Erythroblast (primary cell): ENCODE data around the gene ARSI.
A peak's percentile ranks its signal among the peaks of the same experiment; 100 is the strongest.
"Not testable (repeated sequence)": the region's sequence is repeated elsewhere in the genome, so short reads cannot be mapped to it uniquely, and the experiment has no call there.

Source experiments
- DNase-seq, 2 experiments: peaks; one replicate each; lab custom pipeline; 2025; lab: John Stamatoyannopoulos, UW
- GATA1 ChIP-seq: IDR thresholded peaks from 2 replicates; pipeline ENCODE4 v1.6.1; 2011; ENCODE audit warnings: low read depth, mild to moderate bottlenecking, control low read depth, low read length, moderate library complexity
- POLR2A ChIP-seq: IDR thresholded peaks from 2 replicates; pipeline ENCODE4 v1.6.1; 2011; ENCODE audit warnings: mild to moderate bottlenecking, low read length

Gene ARSI

GRCh38 chr5:150253416-150254208, 49.1 kb downstream of the ARSI start:
- DNase-seq = no peak
- no peak for TF ChIP-seq POLR2A
- no peak for TF ChIP-seq GATA1

DNA sequence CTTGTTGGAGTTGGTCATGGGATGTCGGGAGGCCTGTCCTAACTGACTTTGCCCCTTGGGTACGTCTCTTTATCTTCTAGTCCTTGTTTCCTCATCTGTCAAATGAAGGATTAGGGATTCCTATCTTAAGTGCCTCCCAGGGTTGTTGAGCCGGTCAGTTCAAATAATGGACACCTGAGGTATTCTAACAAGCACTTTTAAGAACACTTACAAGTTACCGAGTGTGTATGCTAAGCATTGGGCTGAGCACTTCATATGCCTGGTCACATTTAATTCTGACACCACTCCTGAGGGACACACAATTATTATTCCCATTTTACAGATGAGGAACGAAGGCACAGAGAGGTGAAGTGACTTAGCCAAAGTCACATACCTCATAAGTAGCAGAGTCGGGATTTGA, 50.2 kb downstream of the ARSI start:
- TF ChIP-seq POLR2A (no peak), GATA1 (no peak)
- DNase-seq = no peak

GRCh38 chr5:150251504-150251903, 51.2 kb downstream of the ARSI start:
- DNase-seq = no peak
- TF ChIP-seq POLR2A = no peak
- no peak for TF ChIP-seq GATA1

GRCh38 chr5:150249744-150250143, 53.0 kb downstream of the ARSI start:
- no peak for DNase-seq
- TF ChIP-seq POLR2A = no peak
- no peak for TF ChIP-seq GATA1

DNA sequence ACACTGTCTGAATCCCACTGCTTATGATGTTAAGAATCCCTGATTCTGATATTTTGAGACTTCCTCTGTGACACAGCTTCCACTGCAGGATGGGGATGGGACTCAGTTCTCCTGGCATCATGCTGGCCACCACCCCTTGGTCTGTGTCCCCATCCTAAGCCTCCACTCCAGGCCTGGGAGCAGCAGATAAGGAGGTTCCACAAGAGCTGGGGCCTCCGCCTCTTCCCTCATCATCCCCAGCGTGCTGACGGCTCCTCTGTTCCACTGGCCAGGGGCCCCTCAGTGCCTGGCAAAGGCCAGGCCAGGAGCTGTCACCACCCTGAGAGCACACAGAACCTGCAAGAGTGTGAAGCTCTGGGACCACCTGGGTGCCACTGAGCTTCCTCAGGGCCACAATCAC, 53.8 kb downstream of the ARSI start:
- DNase-seq = peak in 1 of 2 experiments; percentile 18
- TF ChIP-seq POLR2A (no peak), GATA1 (no peak)

DNA sequence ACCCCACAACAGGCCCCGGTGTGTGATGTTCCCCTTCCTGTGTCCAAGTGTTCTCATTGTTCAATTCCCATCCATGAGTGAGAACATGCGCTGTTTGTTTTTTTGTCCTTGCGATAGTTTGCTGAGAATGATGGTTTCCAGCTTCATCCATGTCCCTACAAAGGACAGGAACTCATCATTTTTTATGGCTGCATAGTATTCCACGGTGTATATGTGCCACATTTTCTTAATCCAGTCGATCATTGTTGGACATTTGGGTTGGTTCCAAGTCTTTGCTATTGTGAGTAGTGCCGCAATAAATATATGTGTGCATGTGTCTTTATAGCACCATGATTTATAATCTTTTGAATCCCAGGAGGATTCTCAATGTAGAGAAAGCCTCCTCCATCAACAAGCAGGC, 54.2 kb downstream of the ARSI start:
- DNase-seq = not testable (repeated sequence)

DNA sequence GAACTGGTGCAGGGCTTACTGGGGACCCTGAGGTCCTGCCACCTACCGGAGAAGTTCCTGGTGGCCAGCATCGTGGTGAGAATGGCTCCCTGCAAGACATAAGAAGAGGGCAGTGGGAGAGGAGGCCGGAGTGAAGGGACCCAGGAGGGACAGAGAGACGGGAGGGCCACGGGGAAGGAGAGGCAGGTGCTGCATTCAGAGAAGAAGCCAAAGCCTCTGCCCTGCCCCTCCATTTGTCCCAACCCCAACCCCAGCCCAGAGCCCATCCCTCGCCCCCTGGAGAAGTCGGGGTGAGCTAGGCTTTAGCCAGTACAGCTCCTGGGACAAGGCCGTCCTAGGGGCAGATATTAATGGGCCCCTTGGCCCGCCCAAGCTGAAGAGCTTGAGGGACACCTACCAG, 55.0 kb downstream of the ARSI start:
- DNase-seq = no peak
- TF ChIP-seq GATA1 = no peak
- no peak for TF ChIP-seq POLR2A

DNA sequence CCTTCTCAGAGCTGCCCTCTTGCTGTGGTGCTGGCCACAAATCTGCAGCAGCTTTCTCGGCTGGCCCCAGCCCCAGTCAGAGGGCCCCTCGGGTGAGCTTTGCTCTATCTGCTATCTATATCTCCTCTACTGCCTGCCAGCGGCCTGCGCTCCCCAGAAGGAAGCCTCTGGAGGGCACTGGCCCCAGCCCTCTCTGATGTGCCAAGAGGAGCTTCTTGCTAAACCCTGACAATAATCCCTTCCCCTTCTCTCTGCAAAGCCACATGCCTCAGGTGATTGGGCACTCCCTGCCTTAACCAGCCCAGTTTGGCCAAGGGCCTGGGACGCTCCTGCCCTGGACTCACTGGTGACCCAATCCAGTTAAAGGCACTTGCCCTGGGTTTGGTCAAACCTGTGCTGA, 55.9 kb downstream of the ARSI start:
- TF ChIP-seq POLR2A (no peak), GATA1 (no peak)
- DNase-seq = no peak

DNA sequence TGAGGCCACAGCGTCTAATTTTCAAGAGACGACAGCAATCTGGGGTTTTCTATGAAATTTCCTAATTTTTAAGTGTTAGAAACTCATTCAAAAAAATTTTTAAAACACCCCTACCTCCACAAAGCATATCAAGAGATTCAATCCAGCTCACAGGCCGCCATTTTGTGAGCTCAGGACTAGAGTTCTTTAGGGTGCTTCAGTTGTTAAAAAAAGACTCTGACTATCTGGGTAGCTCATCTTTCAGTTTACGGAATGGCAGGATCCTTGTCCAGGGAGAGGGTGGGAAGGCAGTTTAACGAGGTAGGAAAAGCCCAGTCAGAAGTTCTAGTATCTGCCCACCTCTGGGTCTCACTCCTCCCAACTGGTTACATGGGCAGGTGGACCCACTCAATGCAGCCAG, 56.3 kb downstream of the ARSI start:
- DNase-seq = no peak
- TF ChIP-seq GATA1 = no peak
- no peak for TF ChIP-seq POLR2A
